K562 (cell line): ENCODE measurements around the gene HEPHL1. TPM values are rescaled to one million over a fixed set of nuclear protein-coding genes. Genes with fewer than 3 reads are reported as not detected.

Source experiments
- ATAC-seq: fragments of 200-7000 bp; cut with Tn5 transposase; 3 replicates; pipeline ENCODE4 v1.9.1; 2020; ENCODE audit warnings: moderate library complexity
- BruUV-seq: library from RNA; stranded (reverse); fragments of 400-500 nt; replicated peaks from 2 replicates; lab custom pipeline; 2021; lab: Mats Ljungman, UMichigan
- CTCF ChIA-PET: fragments of 300-600 bp; formaldehyde crosslinking; extraction: SDS; loops from one replicate; lab custom pipeline; 2021; ENCODE audit warnings: low intra/inter-chr PET ratio; lab: Yijun Ruan, JAX
- POLR2A ChIA-PET: fragments of 300-600, 350-650 bp; sonication (Branson Sonifier 250); formaldehyde crosslinking; extraction: SDS; loops from one replicate; lab custom pipeline; 2021; ENCODE audit warnings: antibody characterized with exemption, inconsistent platforms; lab: Yijun Ruan, JAX
- DNase-seq, 4 experiments: peaks; one replicate each; pipeline versions ENCODE4 v3.0.0 to v3.0.0-alpha.2; 2011 to 2018; ENCODE audit warnings: low spot score in 3 of 4, mixed read lengths in 3 of 4; ENCODE audit errors: extremely low read depth in 1 of 4
- FAIRE-seq: peaks from 2 replicates; lab custom pipeline; 2011; peaks lifted over from hg19 to GRCh38; lab: Jason Lieb, UNC
- H2AFZ ChIP-seq: 2 replicates; pipeline ENCODE4 v1.6.0; 2011; ENCODE audit warnings: low read depth, low read length, control low read depth, inconsistent platforms
- H3K27ac ChIP-seq: fragments of 200-600 bp; 3 replicates; pipeline ENCODE4 v1.8.0; 2011; ENCODE audit warnings: low read depth, mild to moderate bottlenecking, control low read depth, inconsistent platforms, low read length, moderate library complexity, mixed read lengths; ENCODE audit errors: extremely low read depth
- H3K27me3 ChIP-seq, 2 experiments: fragments of 300-600 bp in 1 of 2; 2 replicates in 1 of 2; 3 replicates in 1 of 2; pipeline versions ENCODE4 v1.6.0 to v1.8.0; 2011; ENCODE audit warnings: inconsistent platforms in 2 of 2, low read length in 2 of 2, mild to moderate bottlenecking in 1 of 2, mixed read lengths in 1 of 2, moderate library complexity in 1 of 2; ENCODE audit not compliant: control insufficient read depth in 2 of 2, insufficient read depth in 2 of 2
- H3K36me3 ChIP-seq: fragments of 300-600 bp; 3 replicates; pipeline ENCODE4 v1.8.0; 2011; ENCODE audit warnings: mild to moderate bottlenecking, low read length, inconsistent platforms; ENCODE audit not compliant: control insufficient read depth, insufficient read depth
- H3K4me1 ChIP-seq, 2 experiments: fragments of 200-600 bp in 1 of 2; replicated peaks in 1 of 2; 2 replicates in 1 of 2; 3 replicates in 1 of 2; pipeline versions ENCODE4 v1.5.1 to v1.8.0; 2011; ENCODE audit warnings: inconsistent platforms in 2 of 2, low read length in 2 of 2, mild to moderate bottlenecking in 1 of 2, mixed read lengths in 1 of 2, moderate library complexity in 1 of 2; ENCODE audit not compliant: control insufficient read depth in 2 of 2, insufficient read depth in 2 of 2
- H3K4me2 ChIP-seq: 2 replicates; pipeline ENCODE4 v1.6.1; 2011; ENCODE audit warnings: low read length, control low read depth, inconsistent platforms, mixed read lengths; ENCODE audit not compliant: insufficient read depth
- H3K4me3 ChIP-seq: fragments of 200-600 bp; sonication (generic), shearing (Covaris generic); 2 replicates; pipeline ENCODE4 v1.5.1; 2016; ENCODE audit warnings: control low read depth, inconsistent platforms
- H3K79me2 ChIP-seq: fragments of 200-600 bp; 3 replicates; pipeline ENCODE4 v1.8.0; 2011; ENCODE audit warnings: low read length, inconsistent platforms; ENCODE audit not compliant: control insufficient read depth, insufficient read depth
- H3K9ac ChIP-seq, 2 experiments: 2 replicates each; pipeline versions ENCODE4 v1.6.0 to v1.6.1; 2011; ENCODE audit warnings: low read depth in 2 of 2, low read length in 2 of 2, control low read depth in 1 of 2, inconsistent platforms in 1 of 2, mild to moderate bottlenecking in 1 of 2, mixed read lengths in 1 of 2; ENCODE audit not compliant: insufficient read depth in 1 of 2
- H3K9me1 ChIP-seq: one replicate; pipeline ENCODE4 v1.6.0; 2011; ENCODE audit warnings: inconsistent platforms, mild to moderate bottlenecking, low read length, moderate library complexity; ENCODE audit not compliant: control insufficient read depth, insufficient read depth
- H3K9me3 ChIP-seq: replicated peaks from 2 replicates; pipeline ENCODE4 v1.5.1; 2011; ENCODE audit warnings: low read depth, low read length, inconsistent platforms; ENCODE audit not compliant: control insufficient read depth, insufficient read depth
- H4K20me1 ChIP-seq: replicated peaks from 2 replicates; pipeline ENCODE4 v1.6.1; 2011; ENCODE audit warnings: low read length, inconsistent platforms, mixed read lengths; ENCODE audit not compliant: control insufficient read depth, insufficient read depth
- CREM ChIP-seq: IDR thresholded peaks from 2 replicates; pipeline ENCODE4 v1.6.1; 2014; ENCODE audit warnings: antibody characterized with exemption, low read depth
- DMBX1 ChIP-seq: fragments of 250-450 bp; sonication (Bioruptor Pico); IDR thresholded peaks from 2 replicates; pipeline ENCODE4 v1.8.0; 2022; ENCODE audit warnings: inconsistent platforms, mild to moderate bottlenecking, moderate library complexity, borderline replicate concordance
- GTF2E2 ChIP-seq: fragments of 200-800 bp; sonication (Bioruptor generic); IDR thresholded peaks from 2 replicates; pipeline ENCODE4 v1.6.1; 2016; ENCODE audit warnings: missing genetic modification characterization, missing compliant biosample characterization
- MTA3 ChIP-seq: fragments of 450-650 bp; formaldehyde crosslinking; IDR thresholded peaks from 2 replicates; pipeline ENCODE4 v1.6.1; 2017; ENCODE audit warnings: mild to moderate bottlenecking, borderline replicate concordance
- NBN ChIP-seq: fragments of 450-650 bp; IDR thresholded peaks from 2 replicates; pipeline ENCODE4 v1.6.1; 2016; ENCODE audit warnings: low read depth, mild to moderate bottlenecking
- NFATC3 ChIP-seq: fragments of 450-650 bp; IDR thresholded peaks from 2 replicates; pipeline ENCODE4 v1.6.1; 2017; ENCODE audit warnings: mild to moderate bottlenecking
- PML ChIP-seq: IDR thresholded peaks from 2 replicates; pipeline ENCODE4 v1.6.1; 2012; ENCODE audit warnings: low read length, inconsistent platforms
- POLR2B ChIP-seq: fragments of 450-650 bp; IDR thresholded peaks from 2 replicates; pipeline ENCODE4 v1.6.1; 2018; ENCODE audit warnings: low read depth; ENCODE audit not compliant: partially characterized antibody
- RB1 ChIP-seq: fragments of 450-650 bp; IDR thresholded peaks from 2 replicates; pipeline ENCODE4 v1.6.1; 2017; ENCODE audit warnings: low read depth, mild to moderate bottlenecking
- RUNX1 ChIP-seq: sonication (generic); IDR thresholded peaks from 2 replicates; pipeline ENCODE4 v1.6.1; 2016; ENCODE audit warnings: antibody characterized with exemption, low read depth
- SREBF1 ChIP-seq: fragments of 150-350 bp; IDR thresholded peaks from 2 replicates; pipeline ENCODE4 v1.6.1; 2014; ENCODE audit warnings: antibody characterized with exemption, low read depth, low read length, borderline replicate concordance
- TFAP4 ChIP-seq: sonication (generic); formaldehyde crosslinking; IDR thresholded peaks from 2 replicates; pipeline ENCODE4 v1.8.0; 2022; ENCODE audit warnings: missing genetic modification reagents, mild to moderate bottlenecking, moderate library complexity, borderline replicate concordance
- ZC3H4 ChIP-seq: sonication (generic); formaldehyde crosslinking; IDR thresholded peaks from 2 replicates; pipeline ENCODE4 v1.9.0; 2021; ENCODE audit warnings: missing genetic modification reagents, borderline replicate concordance
- ZNF347 ChIP-seq: fragments of 450-650 bp; formaldehyde crosslinking; IDR thresholded peaks from 2 replicates; pipeline ENCODE4 v1.4.0; 2020; ENCODE audit warnings: low read depth, mild to moderate bottlenecking, moderate library complexity
- ZNF644 ChIP-seq: fragments of 200-800 bp; sonication (Bioruptor generic); IDR thresholded peaks from 2 replicates; pipeline ENCODE4 v1.6.1; 2016; ENCODE audit warnings: low read depth, missing genetic modification characterization, missing compliant biosample characterization
- WGBS: fragments of 100-300 bp; shearing (Covaris generic); methylation state at CpG from one replicate; pipeline ENCODE4 v1.1.6; 2016; ENCODE audit warnings: low coverage, mixed read lengths; ENCODE audit not compliant: insufficient coverage; ENCODE audit errors: missing lambda C conversion rate; 5-methylcytosine and 5-hydroxymethylcytosine counted together
- in situ Hi-C: fragments of 300-500 bp; cut with MboI; formaldehyde crosslinking; loops from 4 replicates; pipeline ENCODE4 v1.15.0; 2018; ENCODE audit warnings: inconsistent platforms, mixed read lengths
- intact Hi-C: fragments of 100-400 bp; cut with micrococcal nuclease; formaldehyde crosslinking; loops from 2 replicates; pipeline ENCODE4 v1.14.2; 2022
- polyA plus RNA-seq, 8 experiments: library from polyadenylated mRNA; depleted of rRNA in 4 of 8; stranded (reverse) in 5 of 8; unstranded in 3 of 8; fragments of >200 nt; fragmentation: Nextera tagmentation in 2 of 8; fragmentation: Illumina TruSeq in 1 of 8; extraction: Ambion mirVana in 2 of 8; extraction: Trizol in 1 of 8; gene quantifications; 2 replicates each; pipeline versions ENCODE4 v1.2.1 to v1.2.3, GENCODE V29; 2011 to 2014; ENCODE audit warnings: inconsistent platforms in 1 of 8, missing spikeins in 1 of 8
- total RNA-seq, 7 experiments: library from RNA; depleted of rRNA in 6 of 7; stranded (reverse); fragments of >200 nt in 6 of 7; fragmentation: Illumina TruSeq in 2 of 7; extraction: Trizol in 2 of 7; gene quantifications; 2 replicates each; pipeline versions ENCODE4 v1.2.1 to v1.2.3, GENCODE V29; 2011 to 2021; ENCODE audit warnings: low replicate concordance in 1 of 7
- TF ChIP-seq, protein P1 (sequence below): fragments of 250-450 bp; sonication (Bioruptor Pico); IDR thresholded peaks from 2 replicates; pipeline ENCODE4 v1.8.0; 2022; ENCODE audit warnings: inconsistent platforms, mild to moderate bottlenecking, moderate library complexity, borderline replicate concordance
- TF ChIP-seq, protein P2 (sequence below): fragments of 250-450 bp; sonication (Bioruptor Pico); IDR thresholded peaks from 2 replicates; pipeline ENCODE4 v1.8.0; 2021; ENCODE audit warnings: mild to moderate bottlenecking, moderate library complexity

The HEPHL1 gene
- total and polyA plus RNA-seq, 9 of the 15 experiments (the other 6 are each of a cell fraction or from before 2014, with no cell fraction given) = 0.01 TPM; not detected in 8

DNA sequence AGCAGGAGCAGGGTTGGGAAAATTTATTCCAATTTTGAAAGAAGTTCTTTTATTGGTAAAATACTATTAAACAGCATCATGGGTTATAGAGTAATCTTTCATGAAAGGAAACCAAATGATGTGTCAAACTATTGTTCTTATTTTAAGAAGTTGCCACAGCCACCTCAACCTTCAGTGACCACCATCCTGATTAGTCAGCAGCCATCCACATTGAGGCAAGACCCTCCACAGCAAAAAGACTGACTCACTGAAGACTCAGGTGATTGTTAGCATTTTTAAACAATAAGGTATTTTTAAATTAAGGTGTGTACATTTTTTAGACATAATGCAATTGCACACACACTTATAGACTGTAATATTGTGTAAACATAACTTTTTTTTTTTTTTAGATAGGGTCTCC is 3.7 kb upstream of the HEPHL1 start (continued):
- TF ChIP-seq DMBX1 (CRISPR knock-in tag) (no peak), CREM (no peak), POLR2B (no peak), RB1 (no peak)
- TF ChIP-seq, protein P1, sequence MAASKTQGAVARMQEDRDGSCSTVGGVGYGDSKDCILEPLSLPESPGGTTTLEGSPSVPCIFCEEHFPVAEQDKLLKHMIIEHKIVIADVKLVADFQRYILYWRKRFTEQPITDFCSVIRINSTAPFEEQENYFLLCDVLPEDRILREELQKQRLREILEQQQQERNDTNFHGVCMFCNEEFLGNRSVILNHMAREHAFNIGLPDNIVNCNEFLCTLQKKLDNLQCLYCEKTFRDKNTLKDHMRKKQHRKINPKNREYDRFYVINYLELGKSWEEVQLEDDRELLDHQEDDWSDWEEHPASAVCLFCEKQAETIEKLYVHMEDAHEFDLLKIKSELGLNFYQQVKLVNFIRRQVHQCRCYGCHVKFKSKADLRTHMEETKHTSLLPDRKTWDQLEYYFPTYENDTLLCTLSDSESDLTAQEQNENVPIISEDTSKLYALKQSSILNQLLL (CRISPR knock-in tag) = no peak
- TF ChIP-seq, all 486 proteins: peak for 0

GRCh38 chr11:94018721-94019120 is 2.4 kb upstream of the HEPHL1 start:
- Histone ChIP-seq H3K27ac (no peak overlapping the region), H3K4me3 (no peak overlapping the region), H4K20me1 (no peaks in the 10 kb centered on the region), H2AFZ (no peak overlapping the region), H3K9ac (no peak overlapping the region), H3K79me2 (no peaks in the 10 kb centered on the region), H3K4me2 (no peak overlapping the region), H3K27me3 (no peaks in the 10 kb centered on the region), H3K36me3 (no peaks in the 10 kb centered on the region), H3K4me1 (peaks cover 0 to 2% of the 10 kb centered on the region in 2 experiments; a peak in 2 of 5 replicates), H3K9me3 (no peaks in the 10 kb centered on the region), H3K9me1 (no peaks in the 10 kb centered on the region)
- WGBS = 15% methylated on average over 4 of the region's 4 CpGs
- ChIA-PET CTCF (no interaction called here), POLR2A (no interaction called here)
- no peak for DNase-seq
- no peak for FAIRE-seq
- in situ Hi-C loops (no loop called here), intact Hi-C loops (no loop called here)
- BruUV-seq = no TSS peak
- no peak for ATAC-seq
- TF ChIP-seq ZNF347 (CRISPR knock-in tag) (no peak), NFATC3 (no peak), ZNF644 (tag) (no peak), GTF2E2 (tag) (no peak), MTA3 (no peak), RUNX1 (no peak), TFAP4 (no peak), NBN (no peak), ZC3H4 (CRISPR knock-in tag) (no peak), SREBF1 (no peak), PML (no peak)
- TF ChIP-seq, protein P2, sequence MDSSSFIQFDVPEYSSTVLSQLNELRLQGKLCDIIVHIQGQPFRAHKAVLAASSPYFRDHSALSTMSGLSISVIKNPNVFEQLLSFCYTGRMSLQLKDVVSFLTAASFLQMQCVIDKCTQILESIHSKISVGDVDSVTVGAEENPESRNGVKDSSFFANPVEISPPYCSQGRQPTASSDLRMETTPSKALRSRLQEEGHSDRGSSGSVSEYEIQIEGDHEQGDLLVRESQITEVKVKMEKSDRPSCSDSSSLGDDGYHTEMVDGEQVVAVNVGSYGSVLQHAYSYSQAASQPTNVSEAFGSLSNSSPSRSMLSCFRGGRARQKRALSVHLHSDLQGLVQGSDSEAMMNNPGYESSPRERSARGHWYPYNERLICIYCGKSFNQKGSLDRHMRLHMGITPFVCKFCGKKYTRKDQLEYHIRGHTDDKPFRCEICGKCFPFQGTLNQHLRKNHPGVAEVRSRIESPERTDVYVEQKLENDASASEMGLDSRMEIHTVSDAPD (CRISPR knock-in tag) = no peak
